ENCODE measurements around the gene SMPDL3B.
A peak's percentile ranks its signal among the peaks of the same experiment; 100 is the strongest.

SMPDL3B gene

DNA sequence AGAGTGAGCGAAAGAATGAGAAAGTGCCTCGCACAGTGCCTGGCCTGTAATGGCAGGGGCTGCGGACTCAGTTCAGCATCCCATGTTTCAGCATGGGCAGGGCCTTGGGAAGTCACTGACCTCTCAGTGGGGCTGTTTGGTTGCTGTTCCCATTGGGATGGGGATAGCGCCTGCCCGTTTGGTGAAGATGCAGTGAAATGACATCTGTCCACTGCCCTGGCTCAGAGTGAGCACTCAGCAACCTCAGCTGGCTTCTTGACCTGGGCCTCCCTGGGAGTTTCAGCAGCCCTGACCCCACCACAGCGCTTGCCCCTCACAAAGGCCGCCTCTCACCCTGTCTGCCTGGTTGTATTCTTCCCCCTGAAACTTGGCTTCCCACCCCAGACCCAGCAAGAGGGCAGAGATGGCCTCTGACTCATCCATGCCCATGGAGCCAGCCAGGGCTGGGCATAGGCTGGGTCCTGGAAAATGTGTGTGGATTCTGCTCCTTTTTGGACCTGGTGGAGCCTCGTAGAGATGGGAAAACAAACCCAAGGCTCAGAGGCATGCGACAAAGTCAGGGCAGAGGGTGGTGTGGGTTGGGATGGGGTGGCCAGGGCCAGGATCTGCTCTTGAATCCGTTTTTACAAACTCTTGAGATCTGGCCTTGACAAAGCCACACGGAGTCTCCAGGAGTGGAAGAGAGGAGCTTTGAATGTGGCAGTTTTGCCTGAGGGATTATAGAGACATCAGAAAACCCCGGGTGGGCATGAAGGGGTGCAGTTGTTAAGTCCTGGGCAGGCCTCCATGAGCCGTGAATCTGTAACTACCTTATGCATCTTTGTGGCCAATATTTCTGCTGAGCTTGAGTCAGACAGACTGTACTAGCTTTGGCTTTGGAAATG, 26.2 kb downstream of the SMPDL3B start:
- Histone ChIP-seq H3K4me2 (ENCODE audit: low read length) (peak overlapping the region; percentile 96), H3K36me3 (ENCODE audit: insufficient read depth, low read length) (peaks cover 10% of the 10 kb centered on the region), H3K4me1 (ENCODE audit: control insufficient read depth, insufficient read depth, low read length) (peaks cover 23% of the 10 kb centered on the region), H3K9me3 (replicated peaks; ENCODE audit: low read length) (no peaks in the 10 kb centered on the region), H3K4me3 (ENCODE audit: low read length) (peak overlapping the region; percentile 84), H3K27me3 (ENCODE audit: control insufficient read depth, insufficient read depth, low read length) (no peaks in the 10 kb centered on the region), H3K9ac (ENCODE audit: low read depth, low read length) (peak overlapping the region; percentile 81)

DNA sequence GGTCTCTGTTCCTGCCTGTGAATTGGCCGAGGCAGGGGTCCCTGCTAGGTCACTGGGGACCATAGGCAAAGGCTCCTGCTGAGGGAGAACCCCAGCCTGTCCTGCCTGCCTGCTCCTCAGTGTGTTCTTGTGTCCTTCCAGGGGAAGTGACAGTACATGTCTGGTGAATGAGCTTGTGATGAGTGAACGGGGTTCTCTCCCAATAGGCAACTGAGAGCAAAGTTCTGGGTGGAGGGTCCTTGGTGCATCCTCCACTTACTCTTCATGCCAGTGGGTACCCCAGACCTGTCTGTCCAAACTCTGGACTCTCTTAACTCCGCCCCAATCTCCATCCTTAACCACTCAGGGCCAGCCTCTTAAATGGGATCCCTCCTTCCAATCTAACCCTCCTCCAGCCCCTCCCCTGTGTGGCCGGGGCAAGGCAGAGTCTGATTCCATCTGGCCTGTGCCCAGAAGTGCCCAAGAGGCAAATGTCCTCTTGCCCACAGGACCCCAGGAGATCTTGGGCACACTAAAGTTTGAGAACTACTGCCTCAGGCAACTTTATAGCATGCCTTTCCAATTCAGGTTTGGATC, 26.9 kb downstream of the SMPDL3B start:
- no peaks in the 10 kb centered on the region for H3K27me3 ChIP-seq (ENCODE audit: control insufficient read depth, insufficient read depth, low read length)
- peaks cover 12% of the 10 kb centered on the region for H3K36me3 ChIP-seq (ENCODE audit: insufficient read depth, low read length)
- peak overlapping the region; percentile 37 for H3K9ac ChIP-seq (ENCODE audit: low read depth, low read length)
- H3K4me1 ChIP-seq (ENCODE audit: control insufficient read depth, insufficient read depth, low read length), result peaks cover 23% of the 10 kb centered on the region
- H3K4me3 ChIP-seq (ENCODE audit: low read length), result peak overlapping the region; percentile 84
- H3K9me3 ChIP-seq (replicated peaks; ENCODE audit: low read length), result no peaks in the 10 kb centered on the region
- H3K4me2 ChIP-seq (ENCODE audit: low read length), result peak overlapping the region; percentile 96

DNA sequence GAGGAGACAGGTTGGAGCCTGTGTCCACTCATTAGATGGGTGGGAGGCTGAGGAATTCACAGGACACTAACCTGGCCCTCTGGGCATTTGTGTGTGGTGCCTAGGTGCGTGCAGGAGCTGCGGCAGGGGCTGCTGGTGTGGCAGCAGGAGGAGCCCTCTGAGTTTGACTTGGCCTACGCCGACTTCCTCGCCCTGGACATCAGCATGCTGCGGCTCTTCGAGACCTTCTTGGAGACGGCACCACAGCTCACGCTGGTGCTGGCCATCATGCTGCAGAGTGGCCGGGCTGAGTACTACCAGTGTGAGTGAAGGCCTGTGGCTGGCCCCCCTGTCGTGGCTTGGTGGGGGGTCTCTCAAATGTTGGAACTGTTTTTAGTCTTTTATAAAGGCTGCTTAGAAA, 28.6 kb downstream of the SMPDL3B start:
- no peak overlapping the region for H3K4me3 ChIP-seq (ENCODE audit: low read length)
- no peaks in the 10 kb centered on the region for H3K9me3 ChIP-seq (replicated peaks; ENCODE audit: low read length)
- H3K36me3 ChIP-seq (ENCODE audit: insufficient read depth, low read length), result peaks cover 16% of the 10 kb centered on the region
- no peaks in the 10 kb centered on the region for H3K27me3 ChIP-seq (ENCODE audit: control insufficient read depth, insufficient read depth, low read length)
- no peak overlapping the region for H3K4me2 ChIP-seq (ENCODE audit: low read length)
- H3K9ac ChIP-seq (ENCODE audit: low read depth, low read length), result no peak overlapping the region
- peaks cover 30% of the 10 kb centered on the region for H3K4me1 ChIP-seq (ENCODE audit: control insufficient read depth, insufficient read depth, low read length)

DNA sequence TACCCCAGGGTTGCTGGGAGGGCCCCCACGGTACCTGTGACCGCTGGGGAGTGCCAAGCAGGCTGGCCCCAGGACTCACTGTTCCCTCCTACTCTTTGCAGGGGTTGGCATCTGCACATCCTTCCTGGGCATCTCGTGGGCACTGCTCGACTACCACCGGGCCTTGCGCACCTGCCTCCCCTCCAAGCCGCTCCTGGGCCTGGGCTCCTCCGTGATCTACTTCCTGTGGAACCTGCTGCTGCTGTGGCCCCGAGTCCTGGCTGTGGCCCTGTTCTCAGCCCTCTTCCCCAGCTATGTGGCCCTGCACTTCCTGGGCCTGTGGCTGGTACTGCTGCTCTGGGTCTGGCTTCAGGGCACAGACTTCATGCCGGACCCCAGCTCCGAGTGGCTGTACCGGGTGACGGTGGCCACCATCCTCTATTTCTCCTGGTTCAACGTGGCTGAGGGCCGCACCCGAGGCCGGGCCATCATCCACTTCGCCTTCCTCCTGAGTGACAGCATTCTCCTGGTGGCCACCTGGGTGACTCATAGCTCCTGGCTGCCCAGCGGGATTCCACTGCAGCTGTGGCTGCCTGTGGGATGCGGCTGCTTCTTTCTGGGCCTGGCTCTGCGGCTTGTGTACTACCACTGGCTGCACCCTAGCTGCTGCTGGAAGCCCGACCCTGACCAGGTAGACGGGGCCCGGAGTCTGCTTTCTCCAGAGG, 31.8 kb downstream of the SMPDL3B start:
- no peaks in the 10 kb centered on the region for H3K9me3 ChIP-seq (replicated peaks; ENCODE audit: low read length)
- no peak overlapping the region for H3K9ac ChIP-seq (ENCODE audit: low read depth, low read length)
- H3K27me3 ChIP-seq (ENCODE audit: control insufficient read depth, insufficient read depth, low read length), result no peaks in the 10 kb centered on the region
- H3K4me1 ChIP-seq (ENCODE audit: control insufficient read depth, insufficient read depth, low read length), result peaks cover 42% of the 10 kb centered on the region
- H3K36me3 ChIP-seq (ENCODE audit: insufficient read depth, low read length), result peaks cover 16% of the 10 kb centered on the region
- no peak overlapping the region for H3K4me3 ChIP-seq (ENCODE audit: low read length)
- no peak overlapping the region for H3K4me2 ChIP-seq (ENCODE audit: low read length)

DNA sequence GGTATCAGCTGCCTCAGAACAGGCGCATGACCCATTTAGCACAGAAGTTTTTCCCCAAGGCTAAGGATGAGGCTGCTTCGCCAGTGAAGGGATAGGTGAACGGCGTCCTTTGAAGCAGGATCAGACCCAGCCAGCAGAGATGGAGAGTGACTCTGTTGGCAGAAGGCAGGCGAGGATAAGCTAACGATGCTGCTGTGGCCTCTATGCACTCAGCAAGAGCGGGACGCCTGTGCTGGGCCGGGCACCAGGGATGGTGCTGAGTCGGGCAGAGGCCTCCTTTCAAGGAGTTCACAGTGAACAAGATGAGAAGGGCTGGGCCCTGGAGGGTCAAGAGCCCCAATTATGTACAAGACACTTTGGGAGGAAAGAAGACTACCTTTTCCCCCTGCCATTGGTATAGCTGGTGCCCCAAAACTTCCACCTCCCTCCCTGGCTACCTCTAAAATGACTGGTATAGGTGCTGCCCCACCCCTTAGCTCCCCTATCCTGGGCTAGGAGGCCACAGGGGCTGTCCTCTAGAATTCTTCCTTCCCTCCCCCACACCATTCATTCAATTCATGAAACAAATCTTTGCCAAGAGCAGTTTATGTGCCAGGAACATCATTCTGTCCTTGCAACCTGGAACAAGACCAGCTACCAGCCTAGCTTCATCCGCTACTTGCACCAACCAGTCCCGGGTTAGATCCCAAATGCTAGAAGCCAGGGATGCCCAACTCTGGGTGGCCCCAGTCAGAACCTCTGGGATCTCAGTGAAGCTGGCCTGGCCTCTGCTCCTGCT, 32.5 kb downstream of the SMPDL3B start:
- Histone ChIP-seq H3K9ac (ENCODE audit: low read depth, low read length) (no peak overlapping the region), H3K36me3 (ENCODE audit: insufficient read depth, low read length) (peaks cover 16% of the 10 kb centered on the region), H3K4me3 (ENCODE audit: low read length) (no peak overlapping the region), H3K9me3 (replicated peaks; ENCODE audit: low read length) (no peaks in the 10 kb centered on the region), H3K4me1 (ENCODE audit: control insufficient read depth, insufficient read depth, low read length) (peaks cover 41% of the 10 kb centered on the region), H3K4me2 (ENCODE audit: low read length) (no peak overlapping the region), H3K27me3 (ENCODE audit: control insufficient read depth, insufficient read depth, low read length) (no peaks in the 10 kb centered on the region)

DNA sequence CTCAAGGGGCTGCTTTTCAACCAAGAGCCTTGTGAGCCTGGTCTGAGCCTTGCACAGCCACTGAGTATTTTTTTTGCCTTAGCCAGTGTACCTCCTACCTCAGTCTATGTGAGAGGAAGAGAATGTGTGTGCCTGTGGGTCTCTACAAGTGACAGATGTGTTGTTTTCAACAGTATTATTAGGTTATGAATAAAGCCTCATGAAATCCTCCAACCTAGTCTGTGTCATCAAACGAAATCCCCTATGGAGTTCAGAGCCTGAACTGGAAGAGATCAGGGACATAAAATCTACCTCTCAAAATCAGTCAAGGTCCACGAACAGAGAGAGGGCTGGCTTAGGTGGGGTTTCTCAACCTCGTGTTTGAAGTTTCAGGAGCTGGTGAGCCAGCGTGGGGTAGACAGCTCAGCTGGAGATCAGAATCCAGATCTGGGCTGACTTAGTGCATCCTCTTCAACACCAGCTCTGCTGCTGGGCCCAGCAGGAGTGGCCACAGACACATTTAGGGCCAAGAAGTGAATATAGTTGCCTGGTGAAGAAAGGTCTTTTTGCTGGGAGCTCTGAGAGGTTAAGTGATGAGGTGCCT, 33.2 kb downstream of the SMPDL3B start:
- Histone ChIP-seq H3K4me2 (ENCODE audit: low read length) (no peak overlapping the region), H3K36me3 (ENCODE audit: insufficient read depth, low read length) (peaks cover 20% of the 10 kb centered on the region), H3K9me3 (replicated peaks; ENCODE audit: low read length) (no peaks in the 10 kb centered on the region), H3K9ac (ENCODE audit: low read depth, low read length) (peak overlapping the region; percentile 34), H3K4me3 (ENCODE audit: low read length) (no peak overlapping the region), H3K27me3 (ENCODE audit: control insufficient read depth, insufficient read depth, low read length) (no peaks in the 10 kb centered on the region), H3K4me1 (ENCODE audit: control insufficient read depth, insufficient read depth, low read length) (peaks cover 41% of the 10 kb centered on the region)

DNA sequence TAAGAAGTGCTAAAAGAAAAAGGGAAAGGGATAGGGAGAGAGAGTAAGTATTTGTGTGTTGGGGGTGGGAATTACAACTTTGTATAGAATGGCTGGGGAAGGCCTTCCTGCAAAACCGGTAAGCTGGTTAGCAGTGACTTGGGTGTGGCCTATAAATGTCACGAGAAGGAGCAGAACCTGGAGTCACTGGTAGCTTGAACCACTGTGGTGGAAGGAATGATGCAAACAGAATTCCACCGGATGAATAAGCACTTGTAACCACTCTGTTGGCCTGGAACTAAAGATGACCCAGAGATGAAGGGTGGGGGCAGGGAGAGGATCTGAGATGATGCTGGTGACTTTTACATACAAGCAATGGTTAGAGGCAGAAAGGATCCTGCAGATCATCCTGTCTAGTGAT, 33.9 kb downstream of the SMPDL3B start:
- H3K36me3 ChIP-seq (ENCODE audit: insufficient read depth, low read length), result peaks cover 22% of the 10 kb centered on the region
- peak overlapping the region; percentile 34 for H3K9ac ChIP-seq (ENCODE audit: low read depth, low read length)
- H3K4me3 ChIP-seq (ENCODE audit: low read length), result no peak overlapping the region
- no peaks in the 10 kb centered on the region for H3K9me3 ChIP-seq (replicated peaks; ENCODE audit: low read length)
- H3K4me1 ChIP-seq (ENCODE audit: control insufficient read depth, insufficient read depth, low read length), result peaks cover 41% of the 10 kb centered on the region
- peak overlapping the region; percentile 5 for H3K4me2 ChIP-seq (ENCODE audit: low read length)
- no peaks in the 10 kb centered on the region for H3K27me3 ChIP-seq (ENCODE audit: control insufficient read depth, insufficient read depth, low read length)

DNA sequence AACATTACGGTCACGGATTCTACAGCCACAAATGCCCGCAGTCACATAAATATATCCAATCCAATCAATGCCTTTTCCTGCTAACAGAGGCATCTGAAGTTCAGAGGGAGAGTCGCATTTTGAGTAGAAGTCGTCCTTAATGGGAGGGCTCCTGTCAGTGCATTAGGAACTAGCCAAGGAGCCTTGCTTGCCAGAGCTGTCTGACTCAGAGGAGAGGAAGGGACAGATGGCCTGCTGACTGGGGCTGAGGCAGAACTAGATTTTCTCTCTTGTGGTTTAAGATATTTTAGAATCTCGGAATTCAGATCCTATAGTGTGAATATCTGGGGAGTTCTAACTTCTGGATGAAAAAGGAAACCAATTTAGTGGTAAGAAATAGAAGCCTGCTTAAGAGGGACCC, 35.6 kb downstream of the SMPDL3B start:
- peak overlapping the region; percentile 18 for H3K4me3 ChIP-seq (ENCODE audit: low read length)
- no peaks in the 10 kb centered on the region for H3K9me3 ChIP-seq (replicated peaks; ENCODE audit: low read length)
- H3K9ac ChIP-seq (ENCODE audit: low read depth, low read length), result peak overlapping the region; percentile 54

DNA sequence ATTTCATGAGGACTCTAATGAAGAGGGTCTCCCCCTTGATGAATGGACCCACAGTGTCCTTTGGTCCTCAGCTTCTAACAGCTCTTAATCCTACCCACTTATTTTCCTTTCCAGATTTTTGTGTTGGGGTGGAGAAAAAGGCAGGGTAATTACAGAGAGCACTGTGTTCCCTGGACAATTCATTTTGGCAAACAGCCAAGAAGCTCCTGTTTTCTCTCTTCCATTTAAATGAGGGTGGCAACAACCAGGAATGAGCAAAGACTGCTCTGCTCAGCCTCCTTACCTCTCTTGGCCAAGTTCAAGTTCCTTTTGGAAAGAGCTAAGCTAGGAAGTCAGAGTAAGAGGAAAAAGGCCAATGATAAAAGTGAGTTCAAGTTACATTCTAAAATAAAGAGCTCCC, 36.9 kb downstream of the SMPDL3B start:
- peaks cover 13% of the 10 kb centered on the region for H3K36me3 ChIP-seq (ENCODE audit: insufficient read depth, low read length)

More for the DNA sequence above, 35.6 kb downstream of the SMPDL3B start:
- peaks cover 41% of the 10 kb centered on the region for H3K4me1 ChIP-seq (ENCODE audit: control insufficient read depth, insufficient read depth, low read length)
- H3K27me3 ChIP-seq (ENCODE audit: control insufficient read depth, insufficient read depth, low read length), result no peaks in the 10 kb centered on the region
- H3K36me3 ChIP-seq (ENCODE audit: insufficient read depth, low read length), result peaks cover 12% of the 10 kb centered on the region
- H3K4me2 ChIP-seq (ENCODE audit: low read length), result peak overlapping the region; percentile 52

DNA sequence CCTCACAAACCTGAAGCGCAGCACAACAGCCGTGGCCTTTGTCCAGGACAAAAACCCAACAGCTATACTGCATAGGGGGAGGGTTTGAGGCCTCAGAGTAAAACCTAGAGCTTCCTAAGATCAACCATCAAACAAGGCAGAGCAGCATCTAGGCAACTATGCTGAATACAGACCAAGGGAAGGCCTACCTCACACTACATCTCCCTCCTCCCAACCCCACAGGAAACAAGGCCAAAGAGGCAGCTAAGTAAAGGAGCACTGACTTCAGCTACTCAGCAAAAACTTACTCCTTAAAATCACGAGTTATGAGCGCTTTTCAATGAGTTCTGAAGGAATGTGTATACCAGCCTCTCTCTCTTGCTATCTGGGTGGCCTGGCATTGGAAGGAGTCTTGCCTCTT, 37.3 kb downstream of the SMPDL3B start:
- Histone ChIP-seq H3K4me1 (ENCODE audit: control insufficient read depth, insufficient read depth, low read length) (peaks cover 41% of the 10 kb centered on the region), H3K4me3 (ENCODE audit: low read length) (no peak overlapping the region), H3K36me3 (ENCODE audit: insufficient read depth, low read length) (peaks cover 12% of the 10 kb centered on the region), H3K9me3 (replicated peaks; ENCODE audit: low read length) (no peaks in the 10 kb centered on the region), H3K27me3 (ENCODE audit: control insufficient read depth, insufficient read depth, low read length) (no peaks in the 10 kb centered on the region), H3K9ac (ENCODE audit: low read depth, low read length) (no peak overlapping the region), H3K4me2 (ENCODE audit: low read length) (no peak overlapping the region)

More for the DNA sequence above, 36.9 kb downstream of the SMPDL3B start:
- Histone ChIP-seq H3K27me3 (ENCODE audit: control insufficient read depth, insufficient read depth, low read length) (no peaks in the 10 kb centered on the region), H3K4me1 (ENCODE audit: control insufficient read depth, insufficient read depth, low read length) (peaks cover 41% of the 10 kb centered on the region), H3K9ac (ENCODE audit: low read depth, low read length) (no peak overlapping the region), H3K4me3 (ENCODE audit: low read length) (no peak overlapping the region), H3K4me2 (ENCODE audit: low read length) (no peak overlapping the region), H3K9me3 (replicated peaks; ENCODE audit: low read length) (no peaks in the 10 kb centered on the region)

All from skeletal muscle satellite cell (primary cell).